CD14-positive monocyte (primary cell): ENCODE measurements around the gene PNPLA7. TPM values are rescaled to one million over a fixed set of nuclear protein-coding genes. Genes with fewer than 3 reads are reported as not detected.

Experiments
- DNase-seq, 3 donors: peaks; one replicate each; pipeline ENCODE4 v3.0.0-alpha.2; 2011 to 2022
- H2AFZ ChIP-seq: 2 replicates; pipeline ENCODE4 v1.6.0; 2012; ENCODE audit warnings: mild to moderate bottlenecking, low read depth, low read length, inconsistent platforms; ENCODE audit not compliant: insufficient read depth, poor library complexity, severe bottlenecking
- H3K27ac ChIP-seq, 2 donors: 1 replicate in 1 of 2; 2 replicates in 1 of 2; pipeline ENCODE4 v1.5.1; 2012 to 2013; ENCODE audit warnings: low read length in 2 of 2, control low read depth in 1 of 2, inconsistent platforms in 1 of 2, low read depth in 1 of 2, mild to moderate bottlenecking in 1 of 2
- H3K27me3 ChIP-seq, 2 donors: one replicate each; pipeline versions ENCODE4 v1.6.0 to v1.6.1; 2011 to 2013; ENCODE audit warnings: low read length in 2 of 2; ENCODE audit not compliant: control insufficient read depth in 2 of 2, insufficient read depth in 2 of 2
- H3K36me3 ChIP-seq, 2 donors: replicated peaks in 1 of 2; 1 replicate in 1 of 2; 2 replicates in 1 of 2; pipeline versions ENCODE4 v1.5.1 to v1.6.1; 2012 to 2013; ENCODE audit warnings: low read length in 2 of 2, control low read depth in 1 of 2, inconsistent platforms in 1 of 2, mild to moderate bottlenecking in 1 of 2; ENCODE audit not compliant: insufficient read depth in 2 of 2, control insufficient read depth in 1 of 2
- H3K4me1 ChIP-seq, 2 donors: 1 replicate in 1 of 2; 2 replicates in 1 of 2; pipeline versions ENCODE4 v1.5.1 to v1.6.1; 2012 to 2013; ENCODE audit warnings: low read length in 2 of 2, control low read depth in 1 of 2, inconsistent platforms in 1 of 2, mild to moderate bottlenecking in 1 of 2, moderate library complexity in 1 of 2; ENCODE audit not compliant: insufficient read depth in 2 of 2, control insufficient read depth in 1 of 2
- H3K4me2 ChIP-seq: replicated peaks from 2 replicates; pipeline ENCODE3; 2012; ENCODE audit warnings: low read length, moderate library complexity, mild to moderate bottlenecking; ENCODE audit not compliant: poor library complexity, severe bottlenecking; ENCODE audit errors: extremely low read depth
- H3K4me3 ChIP-seq, 3 experiments: fragments of 200-600 bp in 1 of 3; sonication (generic) in 1 of 3; replicated peaks in 1 of 3; 1 replicate in 2 of 3; 2 replicates in 1 of 3; pipeline ENCODE4 v1.5.1; 2011 to 2013; ENCODE audit warnings: low read length in 3 of 3, mild to moderate bottlenecking in 3 of 3, control low read depth in 2 of 3, low read depth in 2 of 3, inconsistent platforms in 1 of 3, moderate library complexity in 1 of 3
- H3K79me2 ChIP-seq: 2 replicates; pipeline ENCODE4 v1.6.0; 2012; ENCODE audit warnings: mild to moderate bottlenecking, control low read depth, inconsistent platforms, low read length, moderate library complexity; ENCODE audit not compliant: insufficient read depth
- H3K9ac ChIP-seq: 2 replicates; pipeline ENCODE4 v1.6.0; 2017; ENCODE audit warnings: low read length, mild to moderate bottlenecking; ENCODE audit not compliant: insufficient read depth, poor library complexity, severe bottlenecking
- H3K9me3 ChIP-seq, 2 donors: replicated peaks in 1 of 2; 1 replicate in 1 of 2; 2 replicates in 1 of 2; pipeline versions ENCODE4 v1.5.1 to v1.6.1; 2012 to 2013; ENCODE audit warnings: low read length in 2 of 2, control low read depth in 1 of 2; ENCODE audit not compliant: control insufficient read depth in 1 of 2, insufficient read depth in 1 of 2
- H4K20me1 ChIP-seq: 2 replicates; pipeline ENCODE4 v1.6.0; 2012; ENCODE audit warnings: mild to moderate bottlenecking, low read length, control low read depth, moderate library complexity; ENCODE audit not compliant: insufficient read depth
- H3K27ac Mint-ChIP-seq, 7 donors: one replicate each; pipeline ENCODE4 v1.8.0; 2020; ENCODE audit warnings: mild to moderate bottlenecking in 7 of 7, mixed read lengths in 7 of 7, moderate library complexity in 6 of 7, inconsistent platforms in 2 of 7
- H3K27me3 Mint-ChIP-seq, 3 donors: one replicate each; pipeline ENCODE4 v1.8.0; 2021 to 2022; ENCODE audit warnings: low read depth in 3 of 3, mild to moderate bottlenecking in 3 of 3, mixed read lengths in 3 of 3, moderate library complexity in 3 of 3, inconsistent platforms in 1 of 3
- H3K36me3 Mint-ChIP-seq, 2 donors: one replicate each; pipeline ENCODE4 v1.8.0; 2020; ENCODE audit warnings: mixed read lengths in 2 of 2, inconsistent platforms in 1 of 2, mild to moderate bottlenecking in 1 of 2
- H3K4me1 Mint-ChIP-seq: one replicate; pipeline ENCODE4 v1.8.0; 2020; ENCODE audit warnings: mild to moderate bottlenecking, mixed read lengths
- H3K4me3 Mint-ChIP-seq, 2 donors: one replicate each; pipeline ENCODE4 v1.8.0; 2020; ENCODE audit warnings: mild to moderate bottlenecking in 2 of 2, mixed read lengths in 2 of 2, moderate library complexity in 1 of 2
- H3K9me3 Mint-ChIP-seq, 7 donors: one replicate each; pipeline ENCODE4 v1.8.0; 2020 to 2022; ENCODE audit warnings: mixed read lengths in 7 of 7, mild to moderate bottlenecking in 6 of 7, moderate library complexity in 6 of 7, inconsistent platforms in 2 of 7
- WGBS: methylation state at CpG from one replicate; pipeline ENCODE4 v1.1.5; 2013; ENCODE audit warnings: missing lambda C conversion rate; ENCODE audit not compliant: insufficient coverage; 5-methylcytosine and 5-hydroxymethylcytosine counted together
- intact Hi-C, 2 donors: fragments of 100-400 bp; cut with micrococcal nuclease; formaldehyde crosslinking; loops; one replicate each; pipeline versions ENCODE4 v1.15.0 to v1.15.1; 2023
- polyA plus RNA-seq, 3 donors: library from polyadenylated mRNA; depleted of rRNA in 1 of 3; unstranded in 2 of 3; stranded (reverse) in 1 of 3; fragments of 300-500 nt in 2 of 3; fragments of >200 nt in 1 of 3; fragmentation: Illumina TruSeq in 2 of 3; gene quantifications; 1 replicate in 2 of 3; 2 replicates in 1 of 3; pipeline ENCODE4 v1.2.3, GENCODE V29; 2012 to 2021
- TF ChIP-seq, protein P1 (sequence below): fragments of 200-600 bp; IDR thresholded peaks from one replicate; pipeline ENCODE4 v1.8.0; 2022; ENCODE audit warnings: antibody characterized with exemption, mild to moderate bottlenecking

Gene PNPLA7
- polyA plus RNA-seq, 3 donors, result 0.10 to 1.1 (median 0.14) TPM

DNA sequence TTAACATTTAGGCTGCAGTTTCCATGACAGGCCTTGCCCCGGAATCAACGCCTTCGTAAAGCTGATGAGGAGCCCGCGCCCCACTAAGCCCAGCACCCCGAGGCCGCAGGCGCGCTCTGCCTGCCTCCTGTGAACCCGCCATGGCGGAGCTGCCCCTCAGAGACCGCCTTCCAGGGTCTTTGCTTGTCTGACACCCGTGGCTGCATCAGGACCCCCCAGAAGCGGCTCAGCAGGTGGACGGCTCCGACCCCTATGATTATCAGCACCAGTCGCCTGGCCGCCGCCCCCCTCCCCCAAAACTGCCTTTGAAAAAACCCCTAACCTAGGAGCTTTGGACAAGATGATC lies 29.0 kb upstream of the PNPLA7 start:
- Histone ChIP-seq H3K9ac (peak overlapping the region; percentile 86), H3K4me1 (peaks cover 17 to 31% of the 10 kb centered on the region in 2 donors)

DNA sequence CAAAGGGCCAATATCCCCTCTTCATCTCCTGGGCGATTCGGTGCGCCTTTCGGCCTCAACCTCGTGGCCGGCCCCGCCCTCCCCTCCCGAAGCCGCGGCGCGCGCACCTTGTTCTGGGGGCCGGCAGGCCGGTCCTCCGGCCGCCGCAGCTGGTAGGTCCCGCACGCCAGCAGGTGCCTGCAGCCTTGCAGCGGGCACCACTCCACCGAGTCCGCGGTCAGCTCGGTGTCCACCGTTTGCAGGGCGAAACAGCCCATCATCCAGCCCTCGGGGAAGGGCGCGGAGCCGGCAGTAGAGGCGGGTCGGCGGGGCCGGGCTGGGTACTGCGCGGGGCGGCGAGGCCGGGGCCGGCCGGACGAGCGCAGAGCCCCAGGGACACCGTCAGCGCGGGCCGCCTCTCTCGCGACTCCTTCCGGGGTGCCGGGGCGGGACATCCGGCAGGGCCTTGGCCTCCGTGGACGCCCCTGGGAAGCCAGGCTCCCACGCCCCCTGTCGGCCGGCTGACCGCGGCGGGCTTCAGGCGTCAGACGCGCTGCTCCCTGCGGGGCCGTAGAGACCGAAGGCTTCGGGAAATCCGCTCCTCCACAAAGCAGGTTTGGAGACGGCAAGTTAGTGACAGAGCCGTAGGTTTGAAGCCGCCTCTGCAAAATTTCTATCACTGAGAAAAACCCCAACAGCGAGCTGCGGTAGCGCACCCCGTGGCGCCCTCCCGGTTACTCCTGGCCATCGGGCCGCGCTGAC lies 28.5 kb upstream of the PNPLA7 start, which contains the start of gene DPH7:
Gene DPH7 (minus strand): TSS at position 408 of the 741 bp plus-strand sequence. CDS start 148 bp downstream, at position 260.
- DNase-seq, result peak; percentile 89 to 90 (median 90)
- Histone ChIP-seq H3K79me2 (peaks cover 32% of the 10 kb centered on the region), H3K27me3 (no peaks in the 10 kb centered on the region), H3K36me3 (peaks cover 29 to 45% of the 10 kb centered on the region in 2 donors), H3K4me1 (peaks cover 17 to 31% of the 10 kb centered on the region in 2 donors), H3K9me3 (no peaks in the 10 kb centered on the region), H4K20me1 (peaks cover 26% of the 10 kb centered on the region), H3K4me2 (peak within 1 kb of the TSS; percentile 86), H3K27ac (peak within 1 kb of the TSS in 1 of 2 donors; percentile 77), H3K4me3 (peak within 1 kb of the TSS; percentile 51 to 96 (median 77)), H2AFZ (peak within 1 kb of the TSS; percentile 97), H3K9ac (peak within 1 kb of the TSS; percentile 86)
- peaks cover 30% of the 10 kb centered on the region for H3K4me1 Mint-ChIP-seq
- H3K36me3 Mint-ChIP-seq, result peaks cover 47 to 49% of the 10 kb centered on the region in 2 donors
- H3K27ac Mint-ChIP-seq, result peak within 1 kb of the TSS; percentile 19 to 85 (median 69)
- TF ChIP-seq, protein P1, sequence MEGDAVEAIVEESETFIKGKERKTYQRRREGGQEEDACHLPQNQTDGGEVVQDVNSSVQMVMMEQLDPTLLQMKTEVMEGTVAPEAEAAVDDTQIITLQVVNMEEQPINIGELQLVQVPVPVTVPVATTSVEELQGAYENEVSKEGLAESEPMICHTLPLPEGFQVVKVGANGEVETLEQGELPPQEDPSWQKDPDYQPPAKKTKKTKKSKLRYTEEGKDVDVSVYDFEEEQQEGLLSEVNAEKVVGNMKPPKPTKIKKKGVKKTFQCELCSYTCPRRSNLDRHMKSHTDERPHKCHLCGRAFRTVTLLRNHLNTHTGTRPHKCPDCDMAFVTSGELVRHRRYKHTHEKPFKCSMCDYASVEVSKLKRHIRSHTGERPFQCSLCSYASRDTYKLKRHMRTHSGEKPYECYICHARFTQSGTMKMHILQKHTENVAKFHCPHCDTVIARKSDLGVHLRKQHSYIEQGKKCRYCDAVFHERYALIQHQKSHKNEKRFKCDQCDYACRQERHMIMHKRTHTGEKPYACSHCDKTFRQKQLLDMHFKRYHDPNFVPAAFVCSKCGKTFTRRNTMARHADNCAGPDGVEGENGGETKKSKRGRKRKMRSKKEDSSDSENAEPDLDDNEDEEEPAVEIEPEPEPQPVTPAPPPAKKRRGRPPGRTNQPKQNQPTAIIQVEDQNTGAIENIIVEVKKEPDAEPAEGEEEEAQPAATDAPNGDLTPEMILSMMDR, result peak; percentile 94
- 3% methylated on average over 79 of the region's 82 CpGs for WGBS
- intact Hi-C loops, result loop anchor here (5.0 to 10.0 kb wide), 2 partner anchors 39 to 116 kb away; partner anchors contain the start of gene EHMT1 (in 2 of the 2)
- H3K4me3 Mint-ChIP-seq, result peak within 1 kb of the TSS; percentile 80 to 89
- peaks cover 0 to 2% (median 0%) of the 10 kb centered on the region in 3 donors for H3K27me3 Mint-ChIP-seq
- no peaks in the 10 kb centered on the region for H3K9me3 Mint-ChIP-seq

More for the DNA sequence above, 29.0 kb upstream of the PNPLA7 start:
- H3K9me3 Mint-ChIP-seq, result no peaks in the 10 kb centered on the region
- Histone ChIP-seq H3K4me3 (peak overlapping the region in 2 of 3 experiments; percentile 38 to 96), H3K79me2 (peaks cover 32% of the 10 kb centered on the region), H3K36me3 (peaks cover 24 to 45% of the 10 kb centered on the region in 2 donors), H3K27ac (peak overlapping the region in 1 of 2 donors; percentile 77), H2AFZ (peak overlapping the region; percentile 97), H4K20me1 (peaks cover 26% of the 10 kb centered on the region), H3K4me2 (peak overlapping the region; percentile 86), H3K9me3 (no peaks in the 10 kb centered on the region), H3K27me3 (no peaks in the 10 kb centered on the region)
- peaks cover 43 to 49% of the 10 kb centered on the region in 2 donors for H3K36me3 Mint-ChIP-seq
- TF ChIP-seq, protein P1, result no peak
- peak overlapping the region in 3 of 7 donors; percentile 32 to 43 (median 42) for H3K27ac Mint-ChIP-seq
- WGBS, result 61% methylated on average over 19 of the region's 19 CpGs
- no peak for DNase-seq
- H3K4me1 Mint-ChIP-seq, result peaks cover 30% of the 10 kb centered on the region
- H3K4me3 Mint-ChIP-seq, result peak overlapping the region; percentile 80 to 89
- peaks cover 0 to 2% (median 0%) of the 10 kb centered on the region in 3 donors for H3K27me3 Mint-ChIP-seq
- intact Hi-C loops, result loop anchor here (5.0 to 10.0 kb wide), 2 partner anchors 38 to 116 kb away; partner anchors contain the start of gene EHMT1 (in 2 of the 2)
